WTC11 (cell line): Measurements from ENCODE around the gene WDFY4.

ENCODE experiments used
- CREM ChIP-seq: sonication (generic); formaldehyde crosslinking; IDR thresholded peaks from 2 replicates; pipeline ENCODE4 v1.8.1; 2022; ENCODE audit warnings: mild to moderate bottlenecking, missing genetic modification reagents, moderate library complexity
- FOXJ3 ChIP-seq: sonication (generic); formaldehyde crosslinking; IDR thresholded peaks from 2 replicates; pipeline ENCODE4 v1.9.0; 2021; ENCODE audit warnings: missing genetic modification reagents, mild to moderate bottlenecking, borderline replicate concordance
- KAT7 ChIP-seq: sonication (generic); formaldehyde crosslinking; IDR thresholded peaks from 2 replicates; pipeline ENCODE4 v1.8.1; 2023; ENCODE audit warnings: missing genetic modification reagents, mild to moderate bottlenecking, borderline replicate concordance
- ZNF416 ChIP-seq: fragments of 250-450 bp; sonication (Bioruptor Pico); IDR thresholded peaks from 2 replicates; pipeline ENCODE4 v1.9.0; 2021; ENCODE audit warnings: mild to moderate bottlenecking, inconsistent platforms
- TF ChIP-seq, protein P1 (sequence below): fragments of 200-600 bp; IDR thresholded peaks from 2 replicates; pipeline ENCODE4 v1.8.0; 2022; ENCODE audit warnings: antibody characterized with exemption
- TF ChIP-seq, protein P2 (sequence below): sonication (generic); formaldehyde crosslinking; IDR thresholded peaks from 2 replicates; pipeline ENCODE4 v1.8.1; 2022; ENCODE audit warnings: low read depth, missing genetic modification reagents, borderline replicate concordance

DNA sequence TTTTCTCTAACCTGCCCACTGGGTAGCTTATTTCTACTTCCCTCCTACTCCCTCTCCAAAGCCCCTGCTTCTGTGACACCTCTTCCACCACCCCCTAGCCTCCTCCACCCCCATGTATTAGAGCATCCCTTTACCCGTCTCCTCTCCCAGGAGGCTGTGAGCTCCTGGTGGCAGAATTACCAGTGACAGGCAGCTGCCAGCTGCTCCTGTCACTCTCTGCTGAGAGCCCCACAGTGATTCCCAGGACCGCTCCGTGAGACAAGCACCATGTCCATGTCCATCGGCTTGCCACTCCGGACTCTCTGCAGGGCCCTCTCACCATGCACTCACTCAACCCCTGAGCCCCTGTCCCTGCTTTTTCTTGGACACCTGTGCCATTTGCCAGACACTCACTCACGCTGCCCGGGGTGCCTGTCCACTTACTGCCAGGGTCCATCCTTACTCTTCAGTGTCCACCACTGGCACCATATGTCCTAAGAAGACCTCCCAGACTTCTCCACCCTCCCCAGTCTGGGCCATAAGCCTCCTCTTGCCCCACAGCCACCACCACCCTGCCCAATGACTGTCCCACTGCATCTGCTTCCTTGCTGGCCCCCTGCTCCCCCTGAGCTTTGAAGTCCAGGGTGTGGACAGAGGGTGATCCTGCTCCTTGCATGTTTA lies 9.8 kb downstream of the WDFY4 start:
- TF ChIP-seq, protein P1, sequence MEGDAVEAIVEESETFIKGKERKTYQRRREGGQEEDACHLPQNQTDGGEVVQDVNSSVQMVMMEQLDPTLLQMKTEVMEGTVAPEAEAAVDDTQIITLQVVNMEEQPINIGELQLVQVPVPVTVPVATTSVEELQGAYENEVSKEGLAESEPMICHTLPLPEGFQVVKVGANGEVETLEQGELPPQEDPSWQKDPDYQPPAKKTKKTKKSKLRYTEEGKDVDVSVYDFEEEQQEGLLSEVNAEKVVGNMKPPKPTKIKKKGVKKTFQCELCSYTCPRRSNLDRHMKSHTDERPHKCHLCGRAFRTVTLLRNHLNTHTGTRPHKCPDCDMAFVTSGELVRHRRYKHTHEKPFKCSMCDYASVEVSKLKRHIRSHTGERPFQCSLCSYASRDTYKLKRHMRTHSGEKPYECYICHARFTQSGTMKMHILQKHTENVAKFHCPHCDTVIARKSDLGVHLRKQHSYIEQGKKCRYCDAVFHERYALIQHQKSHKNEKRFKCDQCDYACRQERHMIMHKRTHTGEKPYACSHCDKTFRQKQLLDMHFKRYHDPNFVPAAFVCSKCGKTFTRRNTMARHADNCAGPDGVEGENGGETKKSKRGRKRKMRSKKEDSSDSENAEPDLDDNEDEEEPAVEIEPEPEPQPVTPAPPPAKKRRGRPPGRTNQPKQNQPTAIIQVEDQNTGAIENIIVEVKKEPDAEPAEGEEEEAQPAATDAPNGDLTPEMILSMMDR, result no peak
- no peak for TF ChIP-seq ZNF416
- TF ChIP-seq CREM (CRISPR knock-in tag), result no peak
- no peak for TF ChIP-seq FOXJ3 (CRISPR knock-in tag)
- TF ChIP-seq, protein P2, sequence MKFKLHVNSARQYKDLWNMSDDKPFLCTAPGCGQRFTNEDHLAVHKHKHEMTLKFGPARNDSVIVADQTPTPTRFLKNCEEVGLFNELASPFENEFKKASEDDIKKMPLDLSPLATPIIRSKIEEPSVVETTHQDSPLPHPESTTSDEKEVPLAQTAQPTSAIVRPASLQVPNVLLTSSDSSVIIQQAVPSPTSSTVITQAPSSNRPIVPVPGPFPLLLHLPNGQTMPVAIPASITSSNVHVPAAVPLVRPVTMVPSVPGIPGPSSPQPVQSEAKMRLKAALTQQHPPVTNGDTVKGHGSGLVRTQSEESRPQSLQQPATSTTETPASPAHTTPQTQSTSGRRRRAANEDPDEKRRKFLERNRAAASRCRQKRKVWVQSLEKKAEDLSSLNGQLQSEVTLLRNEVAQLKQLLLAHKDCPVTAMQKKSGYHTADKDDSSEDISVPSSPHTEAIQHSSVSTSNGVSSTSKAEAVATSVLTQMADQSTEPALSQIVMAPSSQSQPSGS, result no peak
- TF ChIP-seq KAT7 (CRISPR knock-in tag), result no peak
